HCT116 (cell line): ENCODE measurements around the gene ITGB1. TPM values are rescaled to one million over a fixed set of nuclear protein-coding genes. Genes with fewer than 3 reads are reported as not detected.

ENCODE experiments used
- ATAC-seq: fragments of 200-7000 bp; cut with Tn5 transposase; 2 replicates; pipeline ENCODE4 v1.9.1; 2020; ENCODE audit warnings: mild to moderate bottlenecking, moderate library complexity
- BruUV-seq: library from RNA; stranded (reverse); fragments of 400-500 nt; replicated peaks from 2 replicates; lab custom pipeline; 2021; lab: Mats Ljungman, UMichigan
- CTCF ChIA-PET: fragments of 300-600 bp; sonication (Branson Sonifier 250); formaldehyde crosslinking; loops from one replicate; lab custom pipeline; 2021; ENCODE audit warnings: antibody characterized with exemption; lab: Charles Lee
- POLR2A ChIA-PET: fragments of 300-600, 350-600 bp; sonication (Branson Sonifier 250); formaldehyde crosslinking; loops from one replicate; lab custom pipeline; 2021; ENCODE audit warnings: antibody characterized with exemption; lab: Charles Lee
- RAD21 ChIA-PET, 2 experiments: fragments of 300-600 bp; sonication (Branson Sonifier 250); formaldehyde crosslinking; loops; one replicate each; lab custom pipeline; 2023; ENCODE audit warnings: low total read pairs in 2 of 2; ENCODE audit not compliant: uncharacterized antibody in 2 of 2, unreplicated experiment in 2 of 2, low non-redundant PET in 1 of 2; lab: Charles Lee
- DNase-seq: peaks from one replicate; pipeline ENCODE4 v3.0.0-alpha.2; 2010; ENCODE audit warnings: low read depth, low spot score
- H2AFZ ChIP-seq: fragments of 200-600 bp; shearing (Covaris generic), sonication (generic); 2 replicates; pipeline ENCODE4 v1.6.1; 2017; ENCODE audit warnings: low read depth, mixed run types, mixed read lengths, antibody characterized with exemption, low read length; ENCODE audit not compliant: poor library complexity, severe bottlenecking
- H3K27ac ChIP-seq: 2 replicates; pipeline ENCODE4 v1.5.1; 2012; ENCODE audit warnings: low read depth, low read length
- H3K27me3 ChIP-seq: fragments of 200-600 bp; sonication (generic); 2 replicates; pipeline ENCODE4 v1.6.1; 2016; ENCODE audit warnings: mixed run types, low read length, mixed read lengths; ENCODE audit not compliant: insufficient read depth
- H3K36me3 ChIP-seq, 2 experiments: fragments of 200-500 bp in 1 of 2; fragments of 200-600 bp in 1 of 2; sonication (Bioruptor generic) in 1 of 2; sonication (generic) in 1 of 2; 2 replicates each; pipeline versions ENCODE4 v1.5.1 to v1.6.1; 2014 to 2016; ENCODE audit warnings: low read length in 2 of 2, inconsistent platforms in 1 of 2, mixed read lengths in 1 of 2, mixed run types in 1 of 2; ENCODE audit not compliant: insufficient read depth in 2 of 2, control insufficient read depth in 1 of 2
- H3K4me1 ChIP-seq, 2 experiments: fragments of 200-600 bp in 1 of 2; sonication (generic) in 1 of 2; 2 replicates each; pipeline versions ENCODE4 v1.5.1 to v1.6.1; 2012 to 2017; ENCODE audit warnings: low read length in 2 of 2, inconsistent platforms in 1 of 2, mild to moderate bottlenecking in 1 of 2, mixed read lengths in 1 of 2, mixed run types in 1 of 2, moderate library complexity in 1 of 2; ENCODE audit not compliant: insufficient read depth in 2 of 2, control insufficient read depth in 1 of 2
- H3K4me2 ChIP-seq: fragments of 200-600 bp; sonication (generic); 2 replicates; pipeline ENCODE4 v1.6.1; 2017; ENCODE audit warnings: mixed run types, low read length, mixed read lengths
- H3K4me3 ChIP-seq, 2 experiments: fragments of 200-600 bp in 1 of 2; sonication (generic) in 1 of 2; replicated peaks in 1 of 2; 2 replicates each; pipeline ENCODE4 v1.5.1; 2011 to 2016; ENCODE audit warnings: low read length in 2 of 2, control low read depth in 1 of 2, low read depth in 1 of 2, mild to moderate bottlenecking in 1 of 2, mixed read lengths in 1 of 2, mixed run types in 1 of 2
- H3K79me2 ChIP-seq: fragments of 200-600 bp; sonication (generic); 2 replicates; pipeline ENCODE4 v1.6.1; 2017; ENCODE audit warnings: mild to moderate bottlenecking, mixed run types, low read length, moderate library complexity, mixed read lengths; ENCODE audit not compliant: insufficient read depth
- H3K9ac ChIP-seq: fragments of 200-600 bp; sonication (generic); 2 replicates; pipeline ENCODE4 v1.6.1; 2016; ENCODE audit warnings: low read length, mixed read lengths
- H3K9me2 ChIP-seq: fragments of 200-600 bp; sonication (generic), shearing (Covaris generic); 2 replicates; pipeline ENCODE4 v1.6.1; 2017; ENCODE audit warnings: mixed run types, mild to moderate bottlenecking, moderate library complexity; ENCODE audit not compliant: insufficient read depth
- H3K9me3 ChIP-seq, 2 experiments: fragments of 200-500 bp in 1 of 2; fragments of 200-600 bp in 1 of 2; sonication (Bioruptor generic) in 1 of 2; sonication (generic) in 1 of 2; 2 replicates each; pipeline ENCODE4 v1.6.1; 2014 to 2017; ENCODE audit warnings: low read length in 2 of 2, mixed read lengths in 2 of 2, inconsistent platforms in 1 of 2, low read depth in 1 of 2, mild to moderate bottlenecking in 1 of 2, mixed run types in 1 of 2, moderate library complexity in 1 of 2; ENCODE audit not compliant: control insufficient read depth in 1 of 2, insufficient read depth in 1 of 2
- H4K20me1 ChIP-seq: fragments of 200-600 bp; sonication (generic), shearing (Covaris generic); 2 replicates; pipeline ENCODE4 v1.6.1; 2017; ENCODE audit warnings: mixed run types, mild to moderate bottlenecking, moderate library complexity; ENCODE audit not compliant: insufficient read depth
- CEBPB ChIP-seq: IDR thresholded peaks from 2 replicates; pipeline ENCODE4 v1.6.1; 2012; ENCODE audit warnings: low read depth
- CTCF ChIP-seq, 3 experiments: fragments of 200-600 bp in 1 of 3; sonication (generic) in 1 of 3; IDR thresholded peaks in 2 of 3; conservative IDR thresholded peaks in 1 of 3; 2 replicates each; pipeline ENCODE4 v1.5.1; 2012 to 2017; ENCODE audit warnings: low read depth in 2 of 3, low read length in 2 of 3, antibody characterized with exemption in 1 of 3, borderline replicate concordance in 1 of 3, control low read depth in 1 of 3, mild to moderate bottlenecking in 1 of 3, mixed read lengths in 1 of 3, mixed run types in 1 of 3, moderate library complexity in 1 of 3; ENCODE audit not compliant: insufficient read depth in 1 of 3
- EGR1 ChIP-seq: IDR thresholded peaks from 2 replicates; pipeline ENCODE4 v1.6.1; 2012; ENCODE audit warnings: low read depth
- ELF1 ChIP-seq: IDR thresholded peaks from 2 replicates; pipeline ENCODE4 v1.6.1; 2012; ENCODE audit warnings: low read depth, borderline replicate concordance
- EZH2 ChIP-seq: fragments of 200-600 bp; sonication (generic); IDR thresholded peaks from 2 replicates; pipeline ENCODE4 v1.6.1; 2017; ENCODE audit warnings: antibody characterized with exemption, mixed run types
- EZH2phosphoT487 ChIP-seq: fragments of 200-600 bp; IDR thresholded peaks from 2 replicates; pipeline ENCODE4 v1.6.1; 2018; ENCODE audit warnings: antibody characterized with exemption, borderline replicate concordance
- FOSL1 ChIP-seq: IDR thresholded peaks from 2 replicates; pipeline ENCODE4 v1.6.1; 2012; ENCODE audit warnings: low read depth
- POLR2A ChIP-seq: IDR thresholded peaks from 2 replicates; pipeline ENCODE4 v1.7.0; 2011; ENCODE audit warnings: borderline replicate concordance; ENCODE audit not compliant: insufficient read depth, insufficient read length; ENCODE audit errors: extremely low read depth
- RAD21 ChIP-seq: IDR thresholded peaks from 2 replicates; pipeline ENCODE4 v1.6.1; 2012; ENCODE audit warnings: low read depth, mild to moderate bottlenecking
- SIN3A ChIP-seq: IDR thresholded peaks from 2 replicates; pipeline ENCODE4 v1.6.1; 2012; ENCODE audit warnings: low read depth
- SP1 ChIP-seq: IDR thresholded peaks from 2 replicates; pipeline ENCODE4 v1.6.1; 2012; ENCODE audit warnings: low read depth
- SRF ChIP-seq: IDR thresholded peaks from 2 replicates; pipeline ENCODE4 v1.6.1; 2012; ENCODE audit warnings: low read depth
- ZFX ChIP-seq: fragments of 450-650 bp; IDR thresholded peaks from 2 replicates; pipeline ENCODE4 v1.6.1; 2017
- ZNF274 ChIP-seq: fragments of 200-500 bp; sonication (Bioruptor generic); IDR thresholded peaks from 2 replicates; pipeline ENCODE4 v1.6.1; 2014; ENCODE audit warnings: mild to moderate bottlenecking, low read depth, low read length, inconsistent platforms
- intact Hi-C: fragments of 100-400 bp; cut with micrococcal nuclease; formaldehyde crosslinking; loops from 2 replicates; pipeline ENCODE4 v1.10.0; 2022
- total RNA-seq: library from RNA; stranded (reverse); gene quantifications from one replicate; pipeline ENCODE4 v1.2.1, GENCODE V29; 2021; ENCODE audit not compliant: unreplicated experiment
- TF ChIP-seq, protein P1 (sequence below): IDR thresholded peaks from 2 replicates; pipeline ENCODE4 v1.6.1; 2011; ENCODE audit warnings: mild to moderate bottlenecking, low read length, moderate library complexity; ENCODE audit not compliant: insufficient replicate concordance; ENCODE audit errors: extremely low read depth
- TF ChIP-seq, protein P2 (sequence below): IDR thresholded peaks from 2 replicates; pipeline ENCODE4 v1.6.1; 2012

ITGB1 gene
- total RNA-seq, 1 experiment from 2014 or later = 366 TPM

- Histone ChIP-seq H4K20me1 (no peaks in the 10 kb centered on the region), H3K27ac (no peak overlapping the region), H3K9me3 (no peaks in the 10 kb centered on the region), H3K27me3 (no peaks in the 10 kb centered on the region), H2AFZ (peak overlapping the region; percentile 57), H3K4me3 (no peak overlapping the region), H3K4me2 (no peak overlapping the region), H3K4me1 (peaks cover 8 to 14% of the 10 kb centered on the region in 2 experiments), H3K79me2 (no peaks in the 10 kb centered on the region), H3K9ac (no peak overlapping the region), H3K9me2 (no peaks in the 10 kb centered on the region), H3K36me3 (no peaks in the 10 kb centered on the region)
- DNase-seq = no peak
- no TSS peak for BruUV-seq
- intact Hi-C loops = no loop called here
- CTCF ChIA-PET = interaction anchor here (1.3 kb wide), 1 partner anchor 10 kb away, joined by 3 read pairs; no protein-coding TSS in a partner anchor
- RAD21 ChIA-PET = no interaction called here
- POLR2A ChIA-PET = interaction anchor here (0.7 kb wide), 1 partner anchor 10 kb away, joined by 3 read pairs; no protein-coding TSS in a partner anchor
- no peak; the same call in 1 of the 2 replicates for ATAC-seq
- TF ChIP-seq CTCF (IDR thresholded peaks at IDR 0.05 in 2 of 3, conservative IDR thresholded peaks at IDR 0.05 in 1 of 3; ENCODE audit: borderline replicate concordance in 1 of 3, insufficient read depth in 1 of 3, low read depth in 2 of 3, low read length in 2 of 3) = no peak
- TF ChIP-seq SRF = no peak
- TF ChIP-seq, protein P1, sequence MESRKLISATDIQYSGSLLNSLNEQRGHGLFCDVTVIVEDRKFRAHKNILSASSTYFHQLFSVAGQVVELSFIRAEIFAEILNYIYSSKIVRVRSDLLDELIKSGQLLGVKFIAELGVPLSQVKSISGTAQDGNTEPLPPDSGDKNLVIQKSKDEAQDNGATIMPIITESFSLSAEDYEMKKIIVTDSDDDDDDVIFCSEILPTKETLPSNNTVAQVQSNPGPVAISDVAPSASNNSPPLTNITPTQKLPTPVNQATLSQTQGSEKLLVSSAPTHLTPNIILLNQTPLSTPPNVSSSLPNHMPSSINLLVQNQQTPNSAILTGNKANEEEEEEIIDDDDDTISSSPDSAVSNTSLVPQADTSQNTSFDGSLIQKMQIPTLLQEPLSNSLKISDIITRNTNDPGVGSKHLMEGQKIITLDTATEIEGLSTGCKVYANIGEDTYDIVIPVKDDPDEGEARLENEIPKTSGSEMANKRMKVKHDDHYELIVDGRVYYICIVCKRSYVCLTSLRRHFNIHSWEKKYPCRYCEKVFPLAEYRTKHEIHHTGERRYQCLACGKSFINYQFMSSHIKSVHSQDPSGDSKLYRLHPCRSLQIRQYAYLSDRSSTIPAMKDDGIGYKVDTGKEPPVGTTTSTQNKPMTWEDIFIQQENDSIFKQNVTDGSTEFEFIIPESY = no peak
- TF ChIP-seq EGR1 = no peak
- TF ChIP-seq ZFX = no peak
- TF ChIP-seq SP1 = no peak
- no peak for TF ChIP-seq EZH2
- no peak for TF ChIP-seq POLR2A
- no peak for TF ChIP-seq ZNF274
- no peak for TF ChIP-seq SIN3A
- TF ChIP-seq, protein P2, sequence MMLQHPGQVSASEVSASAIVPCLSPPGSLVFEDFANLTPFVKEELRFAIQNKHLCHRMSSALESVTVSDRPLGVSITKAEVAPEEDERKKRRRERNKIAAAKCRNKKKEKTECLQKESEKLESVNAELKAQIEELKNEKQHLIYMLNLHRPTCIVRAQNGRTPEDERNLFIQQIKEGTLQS = no peak
- TF ChIP-seq EZH2phosphoT487 = no peak
- TF ChIP-seq RAD21 = no peak
- TF ChIP-seq CEBPB = no peak
- no peak for TF ChIP-seq ELF1
- no peak for TF ChIP-seq FOSL1
Observed at GRCh38 chr10:32990811-32991210, 32.8 kb upstream of the ITGB1 start.
